Thyroid gland (tissue), 4 donors: ENCODE data around the gene CALCR.

Experiments
- CTCF ChIP-seq, 6 experiments: fragments of 200-600 bp in 3 of 6; fragments of 450-650 bp in 3 of 6; sonication (generic) in 3 of 6; IDR thresholded peaks; one replicate each; pipeline ENCODE4 v1.5.1; 2016 to 2019; ENCODE audit warnings: antibody characterized with exemption in 6 of 6, mild to moderate bottlenecking in 2 of 6, inconsistent platforms in 1 of 6, moderate library complexity in 1 of 6
- POLR2A ChIP-seq, 2 donors: fragments of 450-650 bp; IDR thresholded peaks; one replicate each; pipeline ENCODE4 v1.6.1; 2017; ENCODE audit warnings: antibody characterized with exemption in 2 of 2, mild to moderate bottlenecking in 2 of 2, moderate library complexity in 1 of 2

GRCh38 chr7:93574646-93575554, at the start of gene CALCR:
- TF ChIP-seq CTCF (IDR thresholded peaks at IDR 0.05) (no peak), POLR2A (IDR thresholded peaks at IDR 0.05) (no peak)
